Measurements from ENCODE around the gene UPK1A. TPM values are rescaled to one million over a fixed set of nuclear protein-coding genes. Genes with fewer than 3 reads are reported as not detected.

The UPK1A gene
- total RNA-seq: not detected

DNA sequence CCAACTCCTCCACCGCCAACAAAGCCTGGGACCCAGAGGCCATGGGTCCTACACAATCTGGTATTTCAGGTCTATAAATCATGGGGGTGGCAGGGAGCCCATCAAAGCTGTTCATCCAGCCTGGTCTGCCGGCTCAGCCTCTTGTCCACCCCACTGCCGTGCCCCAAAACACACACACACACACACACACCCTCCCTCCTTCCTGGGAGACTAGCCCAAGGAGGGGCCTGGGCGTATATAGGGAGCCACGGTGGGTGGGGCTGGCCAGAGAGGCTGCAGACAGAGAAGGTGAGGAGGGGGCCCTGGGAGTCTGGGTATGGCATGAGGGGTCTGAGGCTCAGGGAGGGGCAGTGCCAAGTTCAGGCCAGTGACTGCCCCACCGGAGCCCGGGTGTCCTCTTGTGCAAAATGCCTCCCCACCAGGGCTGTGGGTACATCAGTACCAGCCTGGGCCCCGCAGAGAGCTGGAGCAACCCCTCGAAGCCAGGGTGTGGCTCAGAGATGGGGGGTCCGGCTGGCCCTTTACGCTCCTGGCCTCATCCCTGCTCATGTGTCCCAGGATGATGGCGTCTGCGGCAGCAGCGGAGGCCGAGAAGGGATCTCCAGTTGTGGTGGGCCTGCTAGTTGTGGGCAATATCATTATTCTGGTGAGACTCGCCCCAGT, at the start of gene UPK1A:
UPK1A (plus strand) TSS at position 267 of the 663 bp plus-strand sequence; CDS start at position 563, 296 bp downstream.
- no peak within 1 kb of the TSS for H3K4me3 ChIP-seq (ENCODE audit: low read length)
- H3K27me3 ChIP-seq (ENCODE audit: insufficient read depth, low read length): no peaks in the 10 kb centered on the region
- no peaks in the 10 kb centered on the region for H3K4me1 ChIP-seq (ENCODE audit: insufficient read depth, low read length)
- no peaks in the 10 kb centered on the region for H3K9me3 ChIP-seq (ENCODE audit: low read depth, low read length)

DNA sequence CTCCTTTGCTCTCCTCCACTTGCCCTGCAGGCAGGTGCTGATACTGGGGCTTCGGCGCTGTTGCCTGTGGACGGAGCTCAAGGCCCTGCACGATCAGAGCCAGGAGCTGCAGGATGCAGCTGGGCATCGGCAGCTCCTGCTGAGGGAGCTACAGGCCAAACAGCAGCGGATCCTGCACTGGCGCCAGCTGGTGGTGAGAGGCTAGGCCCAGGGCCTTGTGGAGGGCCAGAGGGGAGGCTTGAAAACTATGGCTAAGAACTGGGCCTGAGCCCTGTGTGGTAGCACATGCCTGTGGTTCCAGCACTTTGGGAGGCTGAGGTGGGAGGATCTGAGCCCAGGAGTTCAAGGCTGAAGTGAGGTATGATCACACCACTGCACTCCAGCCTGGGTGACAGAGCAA, 47.5 kb upstream of the UPK1A start:
- Histone ChIP-seq H3K9me3 (ENCODE audit: low read depth, low read length) (no peaks in the 10 kb centered on the region), H3K4me3 (ENCODE audit: low read length) (no peak overlapping the region), H3K4me1 (ENCODE audit: insufficient read depth, low read length) (no peaks in the 10 kb centered on the region), H3K27me3 (ENCODE audit: insufficient read depth, low read length) (no peaks in the 10 kb centered on the region)

DNA sequence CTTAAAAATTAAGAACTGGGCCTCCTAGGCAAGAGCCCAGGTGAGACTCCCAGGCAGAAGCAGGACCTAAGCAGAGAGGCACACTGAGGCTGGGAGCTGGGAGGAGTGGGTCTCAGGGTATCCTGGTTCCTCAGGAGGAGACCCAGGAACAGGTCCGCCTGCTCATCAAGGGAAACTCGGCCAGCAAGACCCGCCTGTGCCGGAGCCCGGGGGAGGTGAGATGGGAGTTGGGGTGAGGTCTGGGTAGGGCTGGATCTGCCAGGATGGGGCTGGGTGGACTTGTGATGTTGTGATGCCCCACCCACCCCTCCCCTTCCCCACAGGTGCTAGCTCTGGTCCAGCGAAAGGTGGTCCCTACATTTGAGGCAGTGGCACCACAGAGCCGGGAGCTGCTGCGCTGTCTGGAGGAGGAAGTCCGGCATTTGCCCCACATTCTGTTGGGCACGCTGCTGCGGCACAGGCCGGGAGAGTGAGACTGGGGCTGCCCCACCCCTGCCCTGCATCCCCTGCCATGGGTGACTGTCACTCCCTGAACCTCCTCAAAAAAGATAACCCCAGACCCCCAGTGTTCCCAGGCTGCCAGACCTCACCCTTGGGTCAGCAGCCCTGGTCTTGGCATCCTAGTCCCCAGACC, 46.9 kb upstream of the UPK1A start:
- no peaks in the 10 kb centered on the region for H3K27me3 ChIP-seq (ENCODE audit: insufficient read depth, low read length)
- no peaks in the 10 kb centered on the region for H3K4me1 ChIP-seq (ENCODE audit: insufficient read depth, low read length)
- H3K4me3 ChIP-seq (ENCODE audit: low read length): no peak overlapping the region
- H3K9me3 ChIP-seq (ENCODE audit: low read depth, low read length): no peaks in the 10 kb centered on the region

DNA sequence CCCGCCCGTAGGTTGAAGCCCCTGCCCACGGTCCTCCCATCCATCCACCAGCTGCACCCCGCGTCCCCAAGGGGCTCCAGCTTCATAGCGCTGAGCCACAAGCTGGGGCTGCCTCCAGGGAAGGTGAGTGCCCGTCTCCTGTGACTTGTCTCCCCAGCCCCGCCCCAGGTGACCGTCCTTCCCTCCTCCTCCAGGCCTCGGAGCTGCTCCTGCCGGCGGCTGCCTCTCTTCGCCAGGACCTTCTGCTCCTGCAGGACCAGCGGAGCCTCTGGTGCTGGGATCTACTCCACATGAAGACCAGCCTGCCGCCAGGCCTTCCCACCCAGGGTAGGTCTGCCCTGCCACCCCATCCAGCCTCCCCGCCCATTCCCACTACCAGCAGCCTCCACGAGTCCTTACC, 46.3 kb upstream of the UPK1A start:
- H3K4me1 ChIP-seq (ENCODE audit: insufficient read depth, low read length): no peaks in the 10 kb centered on the region
- H3K27me3 ChIP-seq (ENCODE audit: insufficient read depth, low read length): no peaks in the 10 kb centered on the region
- no peaks in the 10 kb centered on the region for H3K9me3 ChIP-seq (ENCODE audit: low read depth, low read length)
- H3K4me3 ChIP-seq (ENCODE audit: low read length): no peak overlapping the region

DNA sequence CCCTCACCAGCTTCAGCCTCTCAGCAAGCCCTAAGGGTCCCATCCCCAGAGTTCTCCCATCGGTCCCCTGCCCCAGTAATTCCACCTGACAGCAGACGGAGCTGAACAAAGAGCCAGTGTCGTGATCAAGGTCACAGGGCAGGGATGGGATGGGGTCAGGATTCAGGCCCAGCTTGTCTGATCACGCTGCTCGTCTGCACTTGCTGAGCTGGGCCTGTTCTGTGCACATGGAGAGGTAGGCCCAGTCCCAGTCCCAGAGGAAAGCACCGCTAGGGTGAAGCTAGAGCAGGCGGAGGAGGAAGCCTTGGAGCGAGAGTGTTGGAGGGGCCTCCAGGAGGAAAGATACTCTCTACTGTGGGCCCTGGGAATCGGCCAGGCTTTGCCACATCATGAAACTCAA, 44.6 kb upstream of the UPK1A start:
- Histone ChIP-seq H3K4me1 (ENCODE audit: insufficient read depth, low read length) (no peaks in the 10 kb centered on the region), H3K9me3 (ENCODE audit: low read depth, low read length) (no peaks in the 10 kb centered on the region)

DNA sequence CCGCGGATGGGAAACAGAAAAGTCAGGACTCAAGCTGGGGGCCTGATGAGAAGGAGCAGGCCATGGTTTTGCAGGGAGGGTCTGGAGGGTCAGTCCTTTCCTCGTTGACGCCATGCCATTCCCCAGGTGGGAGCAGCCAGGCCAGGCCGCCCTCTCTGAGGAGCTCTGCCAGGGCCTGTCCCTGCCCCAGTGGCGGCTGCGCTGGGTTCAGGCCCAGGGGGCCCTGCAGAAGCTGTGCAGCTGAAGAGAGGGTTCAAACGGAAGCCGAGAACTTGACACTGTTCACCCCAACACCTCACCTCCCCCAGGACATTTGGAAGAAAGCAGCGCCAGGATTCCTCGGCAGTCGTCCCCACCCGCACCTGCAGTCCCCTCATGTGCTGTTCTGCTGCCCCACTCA, 43.6 kb upstream of the UPK1A start:
- Histone ChIP-seq H3K9me3 (ENCODE audit: low read depth, low read length) (no peaks in the 10 kb centered on the region), H3K4me3 (ENCODE audit: low read length) (no peak overlapping the region), H3K27me3 (ENCODE audit: insufficient read depth, low read length) (no peaks in the 10 kb centered on the region), H3K4me1 (ENCODE audit: insufficient read depth, low read length) (no peaks in the 10 kb centered on the region)

More for the DNA sequence above, 44.6 kb upstream of the UPK1A start:
- Histone ChIP-seq H3K4me3 (ENCODE audit: low read length) (no peak overlapping the region), H3K27me3 (ENCODE audit: insufficient read depth, low read length) (no peaks in the 10 kb centered on the region)

DNA sequence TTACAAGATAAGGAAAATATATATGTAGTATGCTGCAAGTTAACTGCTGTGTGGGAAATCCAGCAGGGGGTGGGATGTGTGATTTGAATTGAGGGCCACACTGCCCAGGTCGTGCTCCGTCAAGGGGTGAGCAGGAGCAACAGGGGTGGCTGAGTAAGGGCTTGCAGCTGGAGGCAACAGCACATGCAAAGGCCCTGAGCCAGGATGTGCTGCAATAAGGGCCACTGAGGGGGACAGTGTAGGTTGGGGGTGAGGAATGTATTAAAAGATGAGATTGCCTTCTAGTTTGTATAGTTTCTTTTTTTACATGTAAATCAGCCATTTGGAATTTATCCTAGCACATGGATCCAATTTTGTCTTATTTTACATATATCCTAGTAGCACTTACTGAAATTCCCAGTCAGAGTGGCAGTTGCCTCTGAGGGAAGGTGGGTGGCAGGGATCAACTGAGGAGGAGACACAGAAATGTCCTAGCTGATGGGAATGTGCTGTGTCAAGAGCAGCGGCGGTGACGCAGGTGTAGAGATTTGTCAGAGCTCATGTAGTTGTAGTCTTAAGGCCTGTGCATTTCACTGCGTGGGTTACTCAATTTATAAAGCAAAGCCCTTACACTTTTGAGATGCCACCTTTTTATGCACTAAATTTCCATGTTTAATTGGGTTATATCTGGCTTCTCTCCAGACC, 42.8 kb upstream of the UPK1A start:
- Histone ChIP-seq H3K9me3 (ENCODE audit: low read depth, low read length) (no peaks in the 10 kb centered on the region), H3K4me1 (ENCODE audit: insufficient read depth, low read length) (peaks cover 5% of the 10 kb centered on the region), H3K27me3 (ENCODE audit: insufficient read depth, low read length) (no peaks in the 10 kb centered on the region), H3K4me3 (ENCODE audit: low read length) (no peak overlapping the region)

DNA sequence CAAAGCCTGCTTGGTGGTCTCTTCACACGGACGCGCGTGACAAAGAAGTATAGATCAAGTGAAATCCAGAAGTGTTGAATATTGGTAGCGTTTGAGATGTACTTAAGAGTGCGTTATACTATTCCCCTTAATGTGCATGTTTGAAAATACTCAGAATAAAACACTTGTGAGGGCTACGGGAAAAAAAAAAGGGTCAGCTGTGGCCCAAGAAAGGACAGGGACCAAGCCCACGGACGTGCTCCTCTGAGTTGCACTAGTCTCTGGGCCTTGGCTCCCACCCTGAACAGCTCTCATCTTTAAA, 38.1 kb upstream of the UPK1A start:
- Histone ChIP-seq H3K4me3 (ENCODE audit: low read length) (peak overlapping the region; percentile 88), H3K9me3 (ENCODE audit: low read depth, low read length) (no peaks in the 10 kb centered on the region), H3K4me1 (ENCODE audit: insufficient read depth, low read length) (peaks cover 15% of the 10 kb centered on the region), H3K27me3 (ENCODE audit: insufficient read depth, low read length) (no peaks in the 10 kb centered on the region)

DNA sequence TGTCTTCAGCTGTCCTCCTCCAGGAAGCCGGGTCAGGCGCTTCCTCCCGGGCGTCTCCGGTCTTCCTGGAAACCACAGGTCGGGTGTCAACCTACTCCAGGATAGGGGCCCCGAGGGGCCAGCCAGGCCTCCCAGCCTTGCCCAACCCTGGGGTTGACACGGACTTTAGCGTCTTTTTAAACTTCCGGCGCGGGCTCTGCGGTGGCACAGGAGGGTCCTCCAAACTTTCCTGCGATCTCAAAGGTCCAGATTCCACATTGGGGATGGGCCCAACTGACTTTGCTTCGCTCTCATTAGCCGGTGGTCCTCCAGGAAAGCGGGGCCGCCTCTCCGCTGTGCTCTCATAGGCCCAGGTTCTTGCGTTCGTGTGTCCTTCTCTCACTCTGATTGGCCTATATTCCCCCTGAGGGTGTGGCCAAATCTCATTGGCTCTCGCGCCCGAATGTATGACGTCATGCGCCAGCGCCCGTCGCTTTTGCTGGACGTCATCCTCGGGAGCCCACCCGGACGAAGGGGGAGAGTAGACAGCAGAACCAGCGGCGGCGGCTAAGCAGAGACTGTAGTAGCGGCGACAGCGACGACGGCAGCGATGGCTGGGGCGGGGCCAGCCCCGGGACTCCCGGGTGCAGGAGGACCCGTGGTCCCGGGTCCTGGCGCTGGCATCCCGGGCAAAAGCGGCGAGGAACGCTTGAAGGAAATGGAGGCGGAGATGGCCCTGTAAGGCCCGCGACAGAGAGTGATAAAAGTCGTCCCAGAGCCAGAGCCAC, 37.6 kb upstream of the UPK1A start, which contains the start of gene RBM42:
RBM42 (plus strand) TSS at position 472 of the 767 bp plus-strand sequence; CDS start at position 590, 118 bp downstream.
- H3K4me1 ChIP-seq (ENCODE audit: insufficient read depth, low read length): peaks cover 15% of the 10 kb centered on the region
- no peaks in the 10 kb centered on the region for H3K27me3 ChIP-seq (ENCODE audit: insufficient read depth, low read length)
- H3K9me3 ChIP-seq (ENCODE audit: low read depth, low read length): no peaks in the 10 kb centered on the region
- H3K4me3 ChIP-seq (ENCODE audit: low read length): peak within 1 kb of the TSS; percentile 88

DNA sequence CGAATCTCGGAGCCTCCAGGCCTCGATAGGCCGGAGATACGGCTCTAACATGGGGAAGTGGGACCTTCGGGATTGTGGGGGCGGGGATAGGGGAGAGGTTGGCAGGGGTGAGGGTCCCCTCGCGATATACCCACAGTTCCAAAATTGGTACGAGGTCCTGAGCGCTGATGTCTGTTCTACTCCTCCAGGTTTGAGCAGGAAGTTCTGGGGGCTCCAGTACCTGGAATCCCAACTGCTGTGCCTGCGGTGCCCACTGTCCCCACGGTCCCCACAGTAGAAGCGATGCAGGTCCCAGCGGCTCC, 37.0 kb upstream of the UPK1A start:
- no peaks in the 10 kb centered on the region for H3K27me3 ChIP-seq (ENCODE audit: insufficient read depth, low read length)
- no peaks in the 10 kb centered on the region for H3K9me3 ChIP-seq (ENCODE audit: low read depth, low read length)
- peaks cover 15% of the 10 kb centered on the region for H3K4me1 ChIP-seq (ENCODE audit: insufficient read depth, low read length)
- H3K4me3 ChIP-seq (ENCODE audit: low read length): peak overlapping the region; percentile 88

DNA sequence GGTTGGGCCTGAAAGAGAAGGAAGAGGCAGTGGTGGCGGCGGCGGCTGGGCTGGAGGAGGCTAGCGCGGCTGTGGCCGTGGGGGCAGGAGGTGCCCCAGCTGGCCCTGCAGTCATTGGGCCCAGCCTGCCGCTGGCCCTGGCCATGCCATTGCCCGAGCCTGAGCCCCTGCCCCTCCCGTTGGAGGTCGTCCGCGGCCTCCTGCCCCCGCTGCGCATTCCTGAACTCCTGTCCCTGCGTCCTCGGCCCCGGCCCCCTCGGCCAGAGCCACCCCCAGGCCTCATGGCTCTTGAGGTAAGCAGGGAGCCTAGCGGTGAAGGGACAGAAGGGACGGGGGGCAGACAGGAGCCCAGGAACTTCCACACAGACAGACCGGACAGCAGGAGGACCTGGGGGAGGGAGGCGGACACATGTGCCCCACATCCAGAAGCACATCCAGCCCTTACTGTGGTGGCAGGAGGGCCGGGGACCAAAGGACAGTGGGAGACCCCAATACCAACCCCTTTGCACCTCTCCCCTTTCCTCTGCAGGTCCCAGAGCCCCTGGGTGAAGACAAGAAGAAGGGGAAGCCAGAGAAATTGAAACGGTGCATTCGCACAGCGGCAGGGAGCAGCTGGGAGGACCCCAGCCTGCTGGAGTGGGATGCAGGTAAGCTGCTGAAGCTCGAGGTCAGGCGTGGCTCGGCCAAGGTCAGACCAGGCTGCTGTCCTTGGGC, 32.4 kb upstream of the UPK1A start:
- H3K4me1 ChIP-seq (ENCODE audit: insufficient read depth, low read length): peaks cover 10% of the 10 kb centered on the region
- H3K9me3 ChIP-seq (ENCODE audit: low read depth, low read length): no peaks in the 10 kb centered on the region
- no peaks in the 10 kb centered on the region for H3K27me3 ChIP-seq (ENCODE audit: insufficient read depth, low read length)
- H3K4me3 ChIP-seq (ENCODE audit: low read length): no peak overlapping the region

DNA sequence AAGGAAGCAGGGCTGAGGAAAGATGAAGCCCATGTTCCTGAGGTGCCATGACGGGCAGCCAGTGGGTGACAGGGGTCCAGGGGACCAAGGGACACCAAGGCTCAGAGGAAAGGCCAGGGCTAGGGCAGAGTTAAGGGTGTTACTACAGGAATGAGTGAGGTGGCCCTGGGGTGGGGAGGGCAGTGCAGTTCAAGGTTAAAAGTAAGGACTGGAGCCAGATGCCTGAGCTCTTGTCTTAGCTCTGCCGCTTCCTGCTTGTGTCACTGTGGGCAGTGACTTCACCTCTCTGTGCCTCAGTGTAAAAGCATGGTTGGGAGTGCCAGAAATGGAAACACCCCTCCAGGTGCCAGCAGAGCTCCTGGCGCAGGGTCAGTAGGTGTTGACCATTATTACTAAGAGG, 29.7 kb upstream of the UPK1A start:
- Histone ChIP-seq H3K9me3 (ENCODE audit: low read depth, low read length) (no peaks in the 10 kb centered on the region), H3K27me3 (ENCODE audit: insufficient read depth, low read length) (no peaks in the 10 kb centered on the region), H3K4me3 (ENCODE audit: low read length) (no peak overlapping the region)

DNA sequence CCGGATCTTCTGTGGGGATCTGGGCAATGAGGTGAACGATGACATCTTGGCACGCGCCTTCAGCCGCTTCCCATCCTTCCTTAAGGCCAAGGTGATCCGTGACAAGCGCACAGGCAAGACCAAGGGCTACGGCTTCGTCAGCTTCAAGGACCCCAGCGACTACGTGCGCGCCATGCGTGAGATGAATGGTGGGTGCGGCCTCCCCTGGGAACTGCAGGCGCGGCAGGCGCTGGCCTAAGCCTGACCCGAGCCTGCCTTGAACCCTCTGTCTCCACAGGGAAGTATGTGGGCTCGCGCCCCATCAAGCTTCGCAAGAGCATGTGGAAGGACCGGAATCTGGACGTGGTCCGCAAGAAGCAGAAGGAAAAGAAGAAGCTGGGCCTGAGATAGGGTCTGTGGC, 29.2 kb upstream of the UPK1A start:
- no peaks in the 10 kb centered on the region for H3K27me3 ChIP-seq (ENCODE audit: insufficient read depth, low read length)
- H3K9me3 ChIP-seq (ENCODE audit: low read depth, low read length): no peaks in the 10 kb centered on the region
- H3K4me3 ChIP-seq (ENCODE audit: low read length): no peak overlapping the region
- H3K4me1 ChIP-seq (ENCODE audit: insufficient read depth, low read length): peaks cover 9% of the 10 kb centered on the region

More for the DNA sequence above, 29.7 kb upstream of the UPK1A start:
- peaks cover 4% of the 10 kb centered on the region for H3K4me1 ChIP-seq (ENCODE audit: insufficient read depth, low read length)

DNA sequence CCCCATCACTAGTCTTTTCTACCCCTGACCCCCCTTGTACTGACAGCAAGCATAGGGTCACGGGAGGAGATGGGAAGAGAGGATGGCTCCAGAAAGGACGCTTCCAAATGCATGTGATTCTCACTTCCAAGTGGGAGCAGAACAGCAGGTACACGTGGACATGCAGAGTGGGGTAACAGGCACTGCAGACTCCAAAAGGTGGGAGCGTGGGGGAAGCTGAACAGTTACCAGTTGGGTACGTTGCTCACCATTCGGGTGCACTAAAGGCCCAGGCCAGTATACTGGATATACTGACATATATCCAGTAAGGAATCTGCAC, 27.0 kb upstream of the UPK1A start:
- no peaks in the 10 kb centered on the region for H3K9me3 ChIP-seq (ENCODE audit: low read depth, low read length)
- H3K27me3 ChIP-seq (ENCODE audit: insufficient read depth, low read length): no peaks in the 10 kb centered on the region
- peaks cover 19% of the 10 kb centered on the region for H3K4me1 ChIP-seq (ENCODE audit: insufficient read depth, low read length)
- H3K4me3 ChIP-seq (ENCODE audit: low read length): no peak overlapping the region

DNA sequence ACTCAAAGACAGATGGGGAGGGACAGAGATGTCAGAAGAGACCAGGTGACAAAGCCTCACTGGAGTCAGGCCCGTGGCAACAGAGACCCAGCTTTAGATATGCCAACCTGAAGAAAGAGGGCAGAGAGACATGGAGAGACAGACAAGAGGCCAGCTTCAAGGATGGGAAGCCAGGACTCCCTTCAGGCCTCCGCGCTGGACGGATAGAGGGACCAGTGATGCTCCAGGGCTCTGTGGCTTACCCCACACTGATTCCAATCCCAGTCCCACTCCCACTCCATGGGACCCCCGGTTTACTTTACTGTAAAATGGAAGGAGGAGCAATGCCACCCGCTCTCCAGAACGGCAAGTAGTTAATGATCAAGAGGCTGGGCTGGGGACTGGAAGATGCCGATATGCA, 26.5 kb upstream of the UPK1A start:
- H3K4me3 ChIP-seq (ENCODE audit: low read length): no peak overlapping the region
- peaks cover 24% of the 10 kb centered on the region for H3K4me1 ChIP-seq (ENCODE audit: insufficient read depth, low read length)
- no peaks in the 10 kb centered on the region for H3K27me3 ChIP-seq (ENCODE audit: insufficient read depth, low read length)
- no peaks in the 10 kb centered on the region for H3K9me3 ChIP-seq (ENCODE audit: low read depth, low read length)

All from mononuclear cell (primary cell).